Measurements from ENCODE around the gene EVI5L.

Gene EVI5L

GRCh38 chr19:7818806-7819205 lies 11.2 kb upstream of the EVI5L start:
- no peak for DNase-seq

GRCh38 chr19:7819337-7819736 lies 10.7 kb upstream of the EVI5L start:
- no peak for DNase-seq

GRCh38 chr19:7820588-7820987 lies 9.4 kb upstream of the EVI5L start:
- no peak for DNase-seq

DNA sequence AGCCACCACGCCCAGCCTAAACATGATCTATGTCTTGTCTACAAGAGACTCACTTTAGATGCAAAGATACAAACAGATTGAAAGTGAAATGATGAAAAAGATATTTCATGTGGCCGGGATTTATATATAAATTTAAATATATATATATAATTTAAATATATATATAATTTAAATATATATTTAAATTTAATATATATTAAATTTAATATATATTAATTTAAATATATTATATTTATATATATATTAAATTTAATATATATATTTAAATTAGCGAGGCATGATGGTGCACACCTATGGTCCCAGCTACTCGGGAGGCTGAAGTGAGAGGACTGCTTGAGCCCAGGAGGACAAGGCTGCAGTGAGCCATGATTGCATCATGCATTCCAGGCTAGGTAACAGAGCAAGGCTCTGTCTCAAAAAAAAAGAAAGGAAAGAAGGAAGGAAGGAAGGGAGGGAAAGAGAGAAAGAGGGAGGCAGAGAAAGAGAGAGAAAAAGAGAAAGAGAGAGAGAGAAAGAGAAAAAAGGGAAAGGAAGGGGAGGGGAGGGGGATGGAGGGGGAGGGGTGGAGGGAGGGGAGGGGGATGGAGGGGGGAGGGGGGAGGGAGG lies 7.0 kb upstream of the EVI5L start:
- DNase-seq, result no peak

DNA sequence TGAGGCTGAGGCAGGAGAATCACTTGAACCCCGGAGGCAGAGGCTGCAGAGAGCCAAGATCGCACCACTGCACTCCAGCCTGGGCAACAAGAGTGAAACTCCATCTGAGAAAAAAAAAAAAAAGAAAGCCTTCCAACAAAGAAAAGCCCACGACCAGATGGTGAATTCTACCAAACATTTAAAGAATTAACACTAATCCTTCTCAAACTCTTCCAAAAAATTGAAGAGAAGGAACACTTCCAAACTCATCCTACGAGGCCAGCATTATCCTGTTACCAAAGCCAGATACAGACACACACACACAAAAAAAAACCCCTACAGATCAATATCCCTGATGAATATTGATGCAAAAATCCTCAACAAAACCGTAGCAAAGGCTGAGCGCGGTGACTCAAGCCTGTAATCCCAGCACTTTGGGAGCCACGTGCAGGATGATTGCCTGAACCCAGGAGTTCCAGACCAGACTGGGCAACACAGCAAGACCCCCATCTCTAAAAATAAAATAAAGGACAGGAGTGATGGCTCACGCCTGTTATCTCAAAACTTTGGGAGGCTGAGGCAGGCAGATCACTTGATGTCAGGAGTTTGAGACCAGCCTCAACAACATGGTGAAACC lies 6.2 kb upstream of the EVI5L start:
- DNase-seq, result no peak

- no peak for DNase-seq
Measured at GRCh38 chr19:7829166-7829520, 875 bp upstream of the EVI5L start.

DNA sequence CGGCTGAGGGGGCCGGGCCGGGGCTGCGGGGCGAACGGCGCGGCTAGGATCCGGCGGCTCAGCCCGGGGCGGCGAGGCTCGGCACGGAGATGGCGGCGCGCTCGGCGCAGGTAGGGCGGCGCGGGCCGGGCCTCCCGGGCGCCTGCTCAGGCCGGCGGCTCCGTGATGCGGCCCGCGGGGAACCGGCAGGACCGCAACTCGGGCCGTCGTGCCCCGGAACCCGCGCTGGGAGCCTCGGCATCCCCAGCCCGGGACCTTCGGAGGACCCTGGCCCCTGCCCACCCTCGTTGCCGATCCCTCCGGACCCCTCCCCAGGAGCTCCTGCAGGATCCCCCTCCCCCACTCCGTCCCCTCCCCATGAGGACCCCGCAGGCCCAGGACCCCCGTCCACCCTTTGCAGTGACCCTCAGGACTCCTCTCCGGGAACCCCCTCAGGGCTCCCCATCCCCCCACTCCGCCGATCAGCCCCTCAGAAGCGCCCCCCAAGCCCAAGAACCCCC lies 304 bp downstream of the EVI5L start:
- DNase-seq, result no peak

DNA sequence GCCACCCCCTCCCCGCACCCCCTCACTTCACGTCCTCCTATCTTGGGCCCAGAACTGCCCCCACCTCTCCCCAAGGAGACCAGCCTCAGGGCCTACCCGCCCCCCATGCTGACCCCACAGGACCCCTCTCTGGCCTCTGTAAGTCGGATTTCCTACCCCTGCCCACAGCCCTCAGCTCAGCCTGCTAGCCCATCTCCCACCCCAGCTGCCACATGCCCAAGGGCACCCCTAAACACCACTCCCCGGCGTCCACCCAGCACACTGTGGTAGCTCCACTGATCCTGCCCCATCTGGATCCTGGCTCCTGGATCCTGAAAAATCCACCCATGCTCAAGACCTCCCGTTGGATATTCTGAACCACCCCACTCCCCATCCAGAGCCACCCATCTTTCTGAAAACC lies 805 bp downstream of the EVI5L start:
- DNase-seq, result no peak

GRCh38 chr19:7831452-7831851 lies 1.4 kb downstream of the EVI5L start:
- DNase-seq, result no peak

DNA sequence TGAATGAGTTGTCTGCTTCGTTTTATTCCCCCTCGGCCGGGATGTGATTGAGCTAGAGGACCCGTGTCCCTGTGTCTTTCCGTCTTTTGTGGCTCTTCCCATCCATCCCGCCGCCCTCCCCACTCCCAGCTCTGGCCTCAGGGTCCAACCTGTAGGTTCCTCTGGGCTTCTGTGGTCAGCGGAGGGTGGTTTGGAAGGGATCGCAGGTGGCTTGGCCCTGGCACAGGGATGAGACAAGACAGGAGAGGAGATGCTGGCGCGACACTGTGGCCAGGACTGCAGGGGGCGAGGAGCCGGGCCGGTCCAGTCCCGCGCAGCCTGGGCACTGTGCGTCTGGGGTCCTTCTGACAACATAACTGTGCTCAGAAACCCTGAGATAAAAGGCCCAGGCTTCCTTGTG lies 2.0 kb downstream of the EVI5L start:
- no peak for DNase-seq

- no peak for DNase-seq
Measured at GRCh38 chr19:7832781-7833180, 2.8 kb downstream of the EVI5L start.

GRCh38 chr19:7833225-7834099 lies 3.4 kb downstream of the EVI5L start:
- DNase-seq, result no peak

GRCh38 chr19:7839476-7839875 lies 9.5 kb downstream of the EVI5L start:
- no peak for DNase-seq

GRCh38 chr19:7840629-7841028 lies 10.6 kb downstream of the EVI5L start:
- DNase-seq, result no peak

- DNase-seq, result no peak
Measured at GRCh38 chr19:7841751-7842660, 12.0 kb downstream of the EVI5L start.

- DNase-seq, result no peak
Measured at GRCh38 chr19:7842661-7843294, 12.8 kb downstream of the EVI5L start.

GRCh38 chr19:7843521-7843920 lies 13.5 kb downstream of the EVI5L start:
- no peak for DNase-seq

- no peak for DNase-seq
Measured at GRCh38 chr19:7844405-7844804, 14.4 kb downstream of the EVI5L start.

DNA sequence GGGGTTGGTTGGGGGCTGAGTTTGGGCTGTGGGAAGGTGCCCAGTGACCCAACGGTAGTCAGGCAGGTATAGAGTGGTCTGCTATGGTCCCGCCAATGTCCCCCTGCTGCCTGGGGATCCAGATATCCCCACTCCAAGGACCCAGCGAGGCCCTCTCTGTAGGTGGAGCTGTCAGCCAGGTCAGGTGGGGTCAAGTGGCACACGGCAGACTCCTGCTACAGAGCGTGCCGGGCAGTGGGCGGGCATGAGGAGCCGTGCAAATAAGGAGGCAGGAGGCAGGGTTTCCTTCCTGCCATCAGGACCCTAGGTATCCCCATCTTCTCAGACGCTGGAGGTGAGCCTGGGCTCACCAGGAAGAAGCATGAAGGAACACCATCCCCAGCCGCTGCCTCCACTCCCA lies 14.9 kb downstream of the EVI5L start:
- no peak for DNase-seq

- DNase-seq, result no peak
Measured at GRCh38 chr19:7845390-7846154, 15.6 kb downstream of the EVI5L start.

DNA sequence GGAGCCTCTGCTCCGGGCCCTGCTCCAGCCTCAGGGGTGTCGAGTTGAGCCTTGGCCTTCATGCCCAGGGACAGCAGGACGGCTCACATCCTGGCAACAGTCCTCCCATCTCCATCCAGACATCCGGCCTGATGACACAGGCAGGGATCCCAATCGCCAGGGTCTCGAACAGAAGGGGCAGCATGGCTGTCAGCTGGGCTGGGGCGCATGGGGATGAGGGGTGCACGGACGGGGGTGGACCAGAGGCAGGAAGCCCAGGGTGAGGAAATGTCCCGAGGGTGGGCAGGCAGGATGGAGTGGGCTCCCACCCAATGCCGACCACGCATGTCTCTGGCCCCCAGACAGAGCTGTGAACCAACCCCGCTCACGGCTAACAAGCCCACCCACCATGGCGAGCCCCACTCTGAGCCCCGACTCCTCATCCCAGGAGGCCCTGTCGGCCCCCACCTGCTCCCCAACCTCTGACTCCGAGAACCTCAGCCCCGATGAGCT lies 16.2 kb downstream of the EVI5L start:
- no peak for DNase-seq
